Small intestine (tissue), 7 donors: ENCODE results near the gene KCP. TPM values are rescaled to one million over a fixed set of nuclear protein-coding genes. Genes with fewer than 3 reads are reported as not detected.

Experiments
- DNase-seq, 2 donors: peaks; one replicate each; pipeline versions ENCODE4 v3.0.0 to v3.0.0-alpha.2; 2013
- FAIRE-seq: peaks from 2 replicates; lab custom pipeline; 2012; peaks lifted over from hg19 to GRCh38; lab: Jason Lieb, UNC
- H3K27ac ChIP-seq, 3 donors: one replicate each; pipeline ENCODE4 v1.5.1; 2013; ENCODE audit warnings: low read length in 2 of 3, mild to moderate bottlenecking in 2 of 3, control low read depth in 1 of 3, inconsistent platforms in 1 of 3, low read depth in 1 of 3, moderate library complexity in 1 of 3
- H3K27me3 ChIP-seq, 3 donors: one replicate each; pipeline ENCODE4 v1.6.1; 2013; ENCODE audit warnings: low read length in 3 of 3, inconsistent platforms in 1 of 3; ENCODE audit not compliant: control insufficient read depth in 3 of 3, insufficient read depth in 3 of 3
- H3K36me3 ChIP-seq, 3 donors: one replicate each; pipeline ENCODE4 v1.6.1; 2013; ENCODE audit warnings: low read length in 3 of 3, inconsistent platforms in 1 of 3, low read depth in 1 of 3, mild to moderate bottlenecking in 1 of 3, moderate library complexity in 1 of 3; ENCODE audit not compliant: control insufficient read depth in 3 of 3, insufficient read depth in 2 of 3
- H3K4me1 ChIP-seq, 3 donors: one replicate each; pipeline ENCODE4 v1.6.1; 2013; ENCODE audit warnings: low read length in 2 of 3, inconsistent platforms in 1 of 3, low read depth in 1 of 3, mild to moderate bottlenecking in 1 of 3, moderate library complexity in 1 of 3; ENCODE audit not compliant: control insufficient read depth in 3 of 3, insufficient read depth in 2 of 3
- H3K4me3 ChIP-seq, 3 donors: one replicate each; pipeline ENCODE4 v1.5.1; 2013; ENCODE audit warnings: low read length in 3 of 3, control low read depth in 1 of 3, inconsistent platforms in 1 of 3, low read depth in 1 of 3, mild to moderate bottlenecking in 1 of 3, moderate library complexity in 1 of 3
- H3K9me3 ChIP-seq, 2 donors: one replicate each; pipeline ENCODE4 v1.6.1; 2013; ENCODE audit warnings: low read depth in 1 of 2, low read length in 1 of 2; ENCODE audit not compliant: control insufficient read depth in 2 of 2, insufficient read depth in 1 of 2
- WGBS, 3 donors: extraction: QIAGEN DNeasy Blood & Tissue Kit; methylation state at CpG; one replicate each; pipeline ENCODE4 v1.1.7; 2013; 5-methylcytosine and 5-hydroxymethylcytosine counted together
- polyA plus RNA-seq, 4 donors: library from polyadenylated mRNA; stranded (reverse) in 3 of 4; unstranded in 1 of 4; fragments of 200-250 nt in 3 of 4; fragments of 120-200 nt in 1 of 4; gene quantifications; one replicate each; pipeline versions ENCODE4 v1.2.1 to v1.2.3, GENCODE V29; 2013
- donor health status: healthy with polysubstance abuse.
- donor health status: control.
- donor health status: control.
- donor health status: Bipolar disorder and iron deficiency.
- donor health status: healthy.

KCP gene
- polyA plus RNA-seq, 4 donors: 0.52 to 5.1 (median 1.9) TPM

- no peak for DNase-seq
- peaks cover 0 to 74% (median 0%) of the 10 kb centered on the region in 3 donors for H3K36me3 ChIP-seq
- H3K4me3 ChIP-seq: no peak overlapping the region
- H3K4me1 ChIP-seq: peaks cover 0 to 15% (median 0%) of the 10 kb centered on the region in 3 donors
- H3K27me3 ChIP-seq: peaks cover 0 to 10% (median 0%) of the 10 kb centered on the region in 3 donors
- no peak for FAIRE-seq
- WGBS, 3 donors: 92 to 95% (median 94%) methylated on average over 16 of the region's 16 CpGs
- no peaks in the 10 kb centered on the region for H3K9me3 ChIP-seq
- H3K27ac ChIP-seq: no peak overlapping the region
Measured at GRCh38 chr7:128837521-128837921, 73.0 kb downstream of the KCP start.

GRCh38 chr7:128836729-128837348 is 73.7 kb downstream of the KCP start:
- Histone ChIP-seq H3K27me3 (peaks cover 0 to 17% (median 0%) of the 10 kb centered on the region in 3 donors), H3K4me1 (peaks cover 0 to 20% (median 0%) of the 10 kb centered on the region in 3 donors), H3K36me3 (peaks cover 0 to 67% (median 0%) of the 10 kb centered on the region in 3 donors), H3K27ac (no peak overlapping the region), H3K4me3 (no peak overlapping the region), H3K9me3 (no peaks in the 10 kb centered on the region)
- 86 to 91% (median 90%) methylated on average over 12 to 14 of the region's 14 CpGs for WGBS, 3 donors
- no peak for FAIRE-seq
- DNase-seq: no peak

GRCh38 chr7:128835790-128836641 is 74.5 kb downstream of the KCP start:
- DNase-seq: no peak
- peaks cover 0 to 25% (median 7%) of the 10 kb centered on the region in 3 donors for H3K27me3 ChIP-seq
- H3K27ac ChIP-seq: no peak overlapping the region
- peaks cover 0 to 28% (median 0%) of the 10 kb centered on the region in 3 donors for H3K4me1 ChIP-seq
- H3K36me3 ChIP-seq: peaks cover 0 to 61% (median 0%) of the 10 kb centered on the region in 3 donors
- no peak overlapping the region for H3K4me3 ChIP-seq
- no peaks in the 10 kb centered on the region for H3K9me3 ChIP-seq
- WGBS, 3 donors: 74 to 81% (median 78%) methylated on average over 13 to 14 of the region's 14 CpGs
- FAIRE-seq: no peak

GRCh38 chr7:128835231-128835751 is 75.2 kb downstream of the KCP start:
- H3K4me3 ChIP-seq: no peak overlapping the region
- H3K27me3 ChIP-seq: peaks cover 0 to 32% (median 7%) of the 10 kb centered on the region in 3 donors
- peaks cover 0 to 33% (median 0%) of the 10 kb centered on the region in 3 donors for H3K4me1 ChIP-seq
- no peaks in the 10 kb centered on the region for H3K9me3 ChIP-seq
- FAIRE-seq (no peak), DNase-seq (no peak)
- 79 to 86% (median 86%) methylated on average over 16 of the region's 16 CpGs for WGBS, 3 donors
- H3K36me3 ChIP-seq: peaks cover 0 to 54% (median 0%) of the 10 kb centered on the region in 3 donors
- H3K27ac ChIP-seq: no peak overlapping the region

- no peak for FAIRE-seq
- 38 to 46% (median 43%) methylated on average over 3 to 4 of the region's 4 CpGs for WGBS, 3 donors
- Histone ChIP-seq H3K4me3 (no peak overlapping the region), H3K36me3 (peaks cover 0 to 41% (median 0%) of the 10 kb centered on the region in 3 donors), H3K9me3 (no peaks in the 10 kb centered on the region), H3K4me1 (peaks cover 0 to 42% (median 0%) of the 10 kb centered on the region in 3 donors), H3K27ac (peak overlapping the region in 1 of 3 donors; percentile 80), H3K27me3 (peaks cover 0 to 40% (median 9%) of the 10 kb centered on the region in 3 donors)
- no peak for DNase-seq
Measured at GRCh38 chr7:128833946-128834325, 76.6 kb downstream of the KCP start.

- Histone ChIP-seq H3K36me3 (peaks cover 0 to 35% (median 0%) of the 10 kb centered on the region in 3 donors), H3K4me1 (peaks cover 0 to 46% (median 0%) of the 10 kb centered on the region in 3 donors), H3K4me3 (peak overlapping the region in 1 of 3 donors; percentile 71), H3K9me3 (no peaks in the 10 kb centered on the region), H3K27ac (peak overlapping the region in 2 of 3 donors; percentile 51 to 80), H3K27me3 (peaks cover 0 to 40% (median 9%) of the 10 kb centered on the region in 3 donors)
- DNase-seq (peak in 1 of 2 donors; percentile 55), FAIRE-seq (no peak)
- WGBS, 3 donors: 14 to 38% (median 20%) methylated on average over 13 of the region's 13 CpGs
Measured at GRCh38 chr7:128833148-128833945, 77.2 kb downstream of the KCP start.

GRCh38 chr7:128832880-128833147 is 77.7 kb downstream of the KCP start:
- no peak for DNase-seq
- Histone ChIP-seq H3K36me3 (peaks cover 0 to 29% (median 0%) of the 10 kb centered on the region in 3 donors), H3K27me3 (peaks cover 0 to 40% (median 9%) of the 10 kb centered on the region in 3 donors), H3K4me3 (peak overlapping the region in 1 of 3 donors; percentile 71), H3K27ac (peak overlapping the region in 2 of 3 donors; percentile 51 to 80), H3K4me1 (peaks cover 0 to 50% (median 0%) of the 10 kb centered on the region in 3 donors), H3K9me3 (no peaks in the 10 kb centered on the region)
- WGBS, 3 donors: 22 to 48% (median 30%) methylated on average over 2 of the region's 2 CpGs
- FAIRE-seq: no peak
